OCI-LY7 (cell line): ENCODE results near the gene SEC31A. TPM values are rescaled to one million over a fixed set of nuclear protein-coding genes. Genes with fewer than 3 reads are reported as not detected.

Experiments
- BruUV-seq: library from RNA; stranded (reverse); fragments of 400-500 nt; replicated peaks from 2 replicates; lab custom pipeline; 2021; lab: Mats Ljungman, UMichigan
- CTCF ChIA-PET: fragments of 300-600 bp; sonication (Branson Sonifier 250); formaldehyde crosslinking; loops from one replicate; lab custom pipeline; 2022; ENCODE audit warnings: antibody characterized with exemption; ENCODE audit not compliant: unreplicated experiment; lab: Charles Lee
- POLR2A ChIA-PET: fragments of 300-600 bp; sonication (Branson Sonifier 250); formaldehyde crosslinking; loops from one replicate; lab custom pipeline; 2022; ENCODE audit warnings: antibody characterized with exemption; lab: Charles Lee
- DNase-seq: peaks from one replicate; pipeline ENCODE4 v3.0.0-alpha.2; 2015; ENCODE audit warnings: low spot score
- H2AFZ ChIP-seq: fragments of 200-600 bp; sonication (generic), shearing (Covaris generic); 2 replicates; pipeline ENCODE4 v1.6.1; 2014; ENCODE audit warnings: mild to moderate bottlenecking, antibody characterized with exemption, low read length, moderate library complexity
- H3K27ac ChIP-seq: fragments of 200-600 bp; sonication (generic); 2 replicates; pipeline ENCODE4 v1.5.1; 2014; ENCODE audit warnings: mixed run types, low read depth, mild to moderate bottlenecking, moderate library complexity, low read length, inconsistent platforms; ENCODE audit not compliant: poor library complexity, severe bottlenecking
- H3K36me3 ChIP-seq: fragments of 200-600 bp; sonication (generic); 2 replicates; pipeline ENCODE4 v1.6.1; 2014; ENCODE audit warnings: mild to moderate bottlenecking, antibody characterized with exemption, low read length, moderate library complexity, mixed read lengths; ENCODE audit not compliant: insufficient read depth
- H3K4me1 ChIP-seq: fragments of 200-600 bp; sonication (generic); 2 replicates; pipeline ENCODE4 v1.5.1; 2014; ENCODE audit warnings: mild to moderate bottlenecking, low read length; ENCODE audit not compliant: insufficient read depth, poor library complexity, severe bottlenecking
- H3K4me2 ChIP-seq: fragments of 200-600 bp; sonication (generic); 2 replicates; pipeline ENCODE4 v1.6.1; 2014; ENCODE audit warnings: mild to moderate bottlenecking, low read length
- H3K4me3 ChIP-seq: fragments of 200-600 bp; sonication (generic); 2 replicates; pipeline ENCODE4 v1.5.1; 2014; ENCODE audit warnings: mild to moderate bottlenecking, low read depth, low read length; ENCODE audit not compliant: poor library complexity, severe bottlenecking
- H3K79me2 ChIP-seq: fragments of 200-600 bp; sonication (generic); 2 replicates; pipeline ENCODE4 v1.6.1; 2016; ENCODE audit warnings: low read depth, mild to moderate bottlenecking, low read length, moderate library complexity, mixed read lengths; ENCODE audit not compliant: insufficient read depth
- H3K9me2 ChIP-seq: fragments of 200-600 bp; sonication (generic); 2 replicates; pipeline ENCODE4 v1.6.1; 2016; ENCODE audit warnings: mild to moderate bottlenecking, low read length, mixed read lengths; ENCODE audit not compliant: insufficient read depth
- H3K9me3 ChIP-seq: fragments of 200-600 bp; sonication (generic); 2 replicates; pipeline ENCODE4 v1.6.1; 2014; ENCODE audit warnings: mild to moderate bottlenecking, mixed run types, low read length, mixed read lengths
- H4K20me1 ChIP-seq: fragments of 200-600 bp; sonication (generic); 2 replicates; pipeline ENCODE4 v1.6.1; 2014; ENCODE audit warnings: mild to moderate bottlenecking, antibody characterized with exemption, low read length, moderate library complexity, mixed read lengths; ENCODE audit not compliant: insufficient read depth
- EZH2phosphoT487 ChIP-seq: fragments of 200-600 bp; sonication (generic); IDR thresholded peaks from 2 replicates; pipeline ENCODE4 v1.6.1; 2018; ENCODE audit warnings: low read depth, borderline replicate concordance, mild to moderate bottlenecking, mixed run types, antibody characterized with exemption, low read length, moderate library complexity, mixed read lengths
- intact Hi-C: fragments of 100-400 bp; cut with micrococcal nuclease; formaldehyde crosslinking; loops from one replicate; pipeline ENCODE4 v1.10.0; 2022; ENCODE audit not compliant: unreplicated experiment
- total RNA-seq, 2 experiments: library from RNA; depleted of rRNA in 1 of 2; stranded (reverse); fragments of >200 nt in 1 of 2; shearing (Covaris generic) in 1 of 2; gene quantifications; 2 replicates each; pipeline ENCODE4 v1.2.3, GENCODE V29; 2014 to 2022
- TF ChIP-seq, protein P1 (sequence below): fragments of 200-600 bp; sonication (generic); conservative IDR thresholded peaks from 2 replicates; pipeline ENCODE4 v1.5.1; 2014; ENCODE audit warnings: mild to moderate bottlenecking, antibody characterized with exemption, low read length, moderate library complexity, mixed read lengths

SEC31A gene
- total RNA-seq, 2 experiments from 2014 or later: 93.4 to 135 TPM

DNA sequence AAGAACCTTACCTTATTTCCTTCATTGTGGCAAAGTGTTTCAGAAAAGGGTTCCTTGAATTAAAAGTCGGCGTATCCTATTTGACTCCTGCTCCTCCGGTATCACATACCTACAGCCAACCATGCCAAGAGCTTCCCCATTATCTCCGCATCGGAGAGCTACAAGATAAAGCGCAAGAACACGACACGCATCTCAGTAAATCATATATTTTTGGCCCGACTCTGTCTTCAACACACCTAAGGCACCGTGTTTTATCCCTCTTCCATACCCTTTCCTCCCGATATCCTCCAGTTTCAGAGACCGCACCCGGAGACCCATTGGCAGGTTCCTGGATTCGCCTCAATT is 9.1 kb upstream of the SEC31A start:
- ChIA-PET CTCF (interaction anchor here (0.9 to 2.1 kb wide), 3 partner anchors 112 to 135 kb away, joined by 3 to 9 read pairs (median 3); partner anchors contain the start of gene COPS4), POLR2A (interaction anchor here (0.6 to 2.9 kb wide), 20 partner anchors 8 to 538 kb away, joined by 3 to 41 read pairs (median 6); partner anchors contain the start of genes COPS4, LIN54 and PLAC8)
- Histone ChIP-seq H3K27ac (peak overlapping the region; percentile 87), H2AFZ (peak overlapping the region; percentile 44; the same call in 1 of the 2 replicates), H3K4me2 (peak overlapping the region; percentile 97), H3K9me3 (no peaks in the 10 kb centered on the region), H3K36me3 (peaks cover 45% of the 10 kb centered on the region), H3K79me2 (peaks cover 81% of the 10 kb centered on the region), H3K4me3 (peak overlapping the region; percentile 85), H4K20me1 (peaks cover 28% of the 10 kb centered on the region), H3K9me2 (no peaks in the 10 kb centered on the region), H3K4me1 (peaks cover 37% of the 10 kb centered on the region)
- BruUV-seq: TSS peak; percentile 69
- intact Hi-C loops: loop anchor here (1.0 to 2.0 kb wide), 5 partner anchors 9 to 525 kb away; partner anchors contain the start of genes COPS4, LIN54 and SEC31A
- peak; percentile 74 for DNase-seq
- TF ChIP-seq EZH2phosphoT487: no peak
- TF ChIP-seq, protein P1, sequence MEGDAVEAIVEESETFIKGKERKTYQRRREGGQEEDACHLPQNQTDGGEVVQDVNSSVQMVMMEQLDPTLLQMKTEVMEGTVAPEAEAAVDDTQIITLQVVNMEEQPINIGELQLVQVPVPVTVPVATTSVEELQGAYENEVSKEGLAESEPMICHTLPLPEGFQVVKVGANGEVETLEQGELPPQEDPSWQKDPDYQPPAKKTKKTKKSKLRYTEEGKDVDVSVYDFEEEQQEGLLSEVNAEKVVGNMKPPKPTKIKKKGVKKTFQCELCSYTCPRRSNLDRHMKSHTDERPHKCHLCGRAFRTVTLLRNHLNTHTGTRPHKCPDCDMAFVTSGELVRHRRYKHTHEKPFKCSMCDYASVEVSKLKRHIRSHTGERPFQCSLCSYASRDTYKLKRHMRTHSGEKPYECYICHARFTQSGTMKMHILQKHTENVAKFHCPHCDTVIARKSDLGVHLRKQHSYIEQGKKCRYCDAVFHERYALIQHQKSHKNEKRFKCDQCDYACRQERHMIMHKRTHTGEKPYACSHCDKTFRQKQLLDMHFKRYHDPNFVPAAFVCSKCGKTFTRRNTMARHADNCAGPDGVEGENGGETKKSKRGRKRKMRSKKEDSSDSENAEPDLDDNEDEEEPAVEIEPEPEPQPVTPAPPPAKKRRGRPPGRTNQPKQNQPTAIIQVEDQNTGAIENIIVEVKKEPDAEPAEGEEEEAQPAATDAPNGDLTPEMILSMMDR: no peak

DNA sequence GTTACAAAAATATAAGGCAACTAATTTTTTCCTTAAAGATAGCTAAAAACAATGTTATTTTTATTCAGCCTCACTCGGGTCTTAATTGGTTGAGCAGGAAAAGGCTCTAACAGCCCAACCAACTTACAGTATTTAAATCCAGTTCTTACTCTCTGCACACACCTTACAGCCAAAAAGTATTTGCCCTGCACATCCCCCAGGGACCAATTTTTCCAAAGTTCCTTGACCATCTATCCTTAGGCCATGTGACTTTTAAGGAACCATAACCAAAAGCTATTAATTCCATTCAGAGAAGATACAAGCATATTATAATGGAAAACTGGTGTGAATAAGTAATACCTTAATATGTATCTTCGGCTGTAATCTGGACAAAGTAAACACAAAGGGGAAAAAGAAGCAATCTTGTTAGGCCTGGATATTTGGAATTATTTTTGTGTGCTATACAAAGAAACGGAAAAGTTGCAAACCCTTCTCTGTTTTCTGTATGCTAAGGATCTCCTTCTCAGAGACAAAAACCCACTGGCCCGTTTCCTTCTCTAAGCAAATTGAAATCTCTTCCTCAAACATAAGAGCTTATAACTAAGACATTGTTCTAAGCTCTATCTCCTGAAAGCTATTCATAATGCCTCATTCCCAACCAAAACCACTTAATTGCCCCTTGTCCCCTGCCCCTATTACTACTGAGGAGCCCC is 8.6 kb upstream of the SEC31A start:
- Histone ChIP-seq H3K4me2 (peak overlapping the region; percentile 97), H3K79me2 (peaks cover 81% of the 10 kb centered on the region), H3K4me1 (peaks cover 32% of the 10 kb centered on the region), H2AFZ (peak overlapping the region; percentile 44; the same call in 1 of the 2 replicates), H3K4me3 (peak overlapping the region; percentile 85), H3K27ac (peak overlapping the region; percentile 87), H3K9me2 (no peaks in the 10 kb centered on the region), H4K20me1 (peaks cover 28% of the 10 kb centered on the region), H3K9me3 (no peaks in the 10 kb centered on the region), H3K36me3 (peaks cover 50% of the 10 kb centered on the region)
- TF ChIP-seq, protein P1: no peak
- no peak for TF ChIP-seq EZH2phosphoT487
- ChIA-PET POLR2A (interaction anchor here (0.7 to 2.9 kb wide), 19 partner anchors 7 to 538 kb away, joined by 3 to 41 read pairs (median 6); partner anchors contain the start of genes COPS4 and LIN54), CTCF (interaction anchor here (0.9 to 2.1 kb wide), 3 partner anchors 112 to 135 kb away, joined by 3 to 9 read pairs (median 3); partner anchors contain the start of gene COPS4)
- intact Hi-C loops: loop anchor here (1.0 to 2.0 kb wide), 5 partner anchors 8 to 525 kb away; partner anchors contain the start of genes COPS4, LIN54 and SEC31A
- no TSS peak for BruUV-seq
- peak; percentile 33 for DNase-seq
